NCI-H226 (cell line): ENCODE results near the gene GSTM4.
"Not testable (repeated sequence)": the region's sequence is repeated elsewhere in the genome, so short reads cannot be mapped to it uniquely, and the experiment has no call there.

Experiments used
- DNase-seq: peaks from one replicate; pipeline ENCODE4 v3.0.0-alpha.2; 2015

Gene GSTM4

DNA sequence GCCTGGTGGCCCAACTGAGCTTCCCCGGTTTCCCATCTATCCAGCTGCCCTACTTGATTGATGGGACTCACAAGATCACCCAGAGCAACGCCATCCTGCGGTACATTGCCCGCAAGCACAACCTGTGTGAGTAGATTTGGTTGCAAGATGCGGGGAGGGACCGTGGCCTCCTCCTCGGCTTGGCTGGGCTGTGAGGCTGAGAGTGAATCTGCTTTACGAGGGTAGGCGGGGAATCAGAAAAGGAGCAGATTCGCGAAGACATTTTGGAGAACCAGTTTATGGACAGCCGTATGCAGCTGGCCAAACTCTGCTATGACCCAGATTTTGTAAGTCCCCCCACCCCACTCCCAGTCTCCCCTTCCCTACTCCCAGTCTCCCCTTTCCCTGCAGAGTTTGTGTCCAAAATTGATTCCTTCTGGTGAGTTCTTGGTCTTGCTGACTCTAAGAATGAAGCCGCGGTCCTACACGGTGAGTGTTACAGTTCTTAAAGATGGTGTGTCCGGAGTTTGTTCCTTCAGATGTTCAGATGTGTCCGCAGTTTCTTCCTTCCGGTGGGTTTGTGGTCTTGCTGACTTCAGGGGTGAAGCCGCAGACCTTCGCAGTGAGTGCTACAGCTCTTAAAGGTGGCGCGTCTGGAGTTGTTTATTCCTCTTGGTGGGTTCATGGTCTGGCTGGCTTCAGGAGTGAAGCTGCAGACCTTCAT lies 13.5 kb downstream of the GSTM4 start:
- no peak for DNase-seq

DNA sequence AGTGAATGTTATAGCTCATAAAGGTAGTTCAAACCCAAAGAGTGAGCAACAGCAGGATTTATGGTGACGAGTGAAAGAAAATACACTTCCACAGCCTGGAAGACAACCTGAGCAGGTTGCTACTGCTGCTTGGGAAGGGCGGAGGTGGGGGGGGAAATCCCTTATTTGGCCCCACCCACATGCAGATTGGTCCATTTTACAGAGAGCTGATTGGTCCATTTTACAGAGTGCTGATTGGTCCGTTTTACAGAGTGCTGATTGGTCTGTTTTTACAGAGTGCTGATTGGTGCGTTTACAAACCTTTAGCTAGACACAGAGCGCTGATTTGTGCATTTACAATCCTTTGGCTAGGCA lies 14.0 kb downstream of the GSTM4 start:
- not testable (repeated sequence) for DNase-seq

DNA sequence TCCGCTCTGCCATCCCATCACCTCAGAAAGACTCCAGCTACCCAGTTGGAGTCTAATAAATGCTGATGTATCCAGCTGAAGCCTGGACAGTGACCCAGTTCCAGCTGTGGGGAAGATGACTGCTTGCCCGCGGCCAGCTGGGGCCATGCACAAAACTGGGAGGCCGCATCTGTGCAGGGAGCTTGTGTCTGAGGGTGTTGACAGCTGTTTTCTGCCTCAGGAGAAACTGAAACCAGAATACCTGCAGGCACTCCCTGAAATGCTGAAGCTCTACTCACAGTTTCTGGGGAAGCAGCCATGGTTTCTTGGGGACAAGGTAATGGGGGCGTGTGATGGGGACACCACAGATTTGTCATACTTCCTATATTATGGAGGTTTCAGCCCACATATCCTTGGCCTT lies 15.2 kb downstream of the GSTM4 start:
- DNase-seq = no peak

DNA sequence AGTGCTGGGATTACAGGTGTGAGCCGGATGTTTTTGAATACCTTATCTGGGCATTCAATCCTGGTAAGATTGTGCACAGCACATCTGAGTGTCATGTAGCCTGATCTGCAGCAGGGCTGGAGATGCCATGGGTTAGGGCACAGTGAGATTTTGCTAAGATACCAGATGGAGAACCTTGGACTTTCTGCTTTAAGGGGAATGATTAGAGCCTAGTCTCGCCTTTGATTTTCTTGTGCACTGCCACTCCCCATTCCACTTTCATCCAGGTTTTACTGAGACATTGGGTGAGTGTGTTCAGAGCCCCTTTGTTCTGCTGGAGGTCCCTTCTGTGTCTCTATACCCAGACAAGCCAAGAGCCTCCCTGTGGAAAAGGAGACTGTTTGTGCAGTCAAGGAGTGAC lies 18.0 kb downstream of the GSTM4 start:
- not testable (repeated sequence) for DNase-seq

DNA sequence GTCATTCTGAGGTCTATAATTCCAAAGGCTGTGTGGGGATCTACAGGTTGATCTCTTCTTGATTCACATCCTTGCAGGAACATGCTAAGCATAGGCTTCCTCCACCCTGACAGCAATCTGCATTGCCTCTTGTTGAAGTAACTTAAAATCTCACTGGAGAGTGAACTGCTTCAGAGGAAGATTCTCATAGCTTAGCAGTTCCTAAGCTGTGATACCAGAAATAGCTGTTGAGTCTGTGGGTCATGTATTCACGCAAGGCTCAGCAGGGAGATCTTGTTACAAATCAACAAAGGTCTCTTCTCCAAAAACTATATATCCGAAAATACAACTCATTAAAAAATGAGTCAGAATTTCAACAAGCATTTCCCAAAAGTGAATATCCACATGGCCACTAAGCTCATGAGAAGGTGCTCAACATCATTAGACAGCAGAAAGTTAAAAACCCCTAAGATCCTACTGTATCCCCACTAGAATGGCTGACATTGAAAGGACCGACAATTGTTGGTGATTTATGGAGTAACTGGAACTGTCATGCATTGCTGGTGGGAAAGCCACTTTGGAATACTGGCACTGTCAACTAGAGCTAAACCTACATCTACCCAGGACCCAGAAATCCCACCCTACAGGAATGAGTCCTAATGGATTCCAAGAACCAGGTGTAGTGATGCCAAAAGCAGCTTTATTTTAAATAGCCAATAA lies 20.9 kb downstream of the GSTM4 start:
- DNase-seq = not testable (repeated sequence)

DNA sequence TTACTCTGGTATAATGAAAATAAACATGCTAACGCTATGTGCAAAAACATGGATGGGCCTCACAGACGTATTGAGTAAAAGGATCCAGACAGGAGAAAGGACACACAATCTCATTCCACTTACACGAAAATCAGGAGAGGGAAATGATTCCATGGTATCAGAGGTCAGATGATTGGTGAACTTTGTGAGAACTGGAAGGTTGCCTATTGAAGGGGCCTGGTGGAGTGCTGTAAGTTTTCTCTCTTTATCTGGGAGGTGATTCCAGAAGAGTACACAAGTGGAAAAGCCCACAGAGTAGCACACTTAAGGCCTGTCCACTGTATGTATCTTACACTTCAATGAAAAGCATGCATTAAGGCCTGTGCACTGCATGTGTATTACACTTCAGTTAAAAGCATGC lies 21.6 kb downstream of the GSTM4 start:
- no peak for DNase-seq

DNA sequence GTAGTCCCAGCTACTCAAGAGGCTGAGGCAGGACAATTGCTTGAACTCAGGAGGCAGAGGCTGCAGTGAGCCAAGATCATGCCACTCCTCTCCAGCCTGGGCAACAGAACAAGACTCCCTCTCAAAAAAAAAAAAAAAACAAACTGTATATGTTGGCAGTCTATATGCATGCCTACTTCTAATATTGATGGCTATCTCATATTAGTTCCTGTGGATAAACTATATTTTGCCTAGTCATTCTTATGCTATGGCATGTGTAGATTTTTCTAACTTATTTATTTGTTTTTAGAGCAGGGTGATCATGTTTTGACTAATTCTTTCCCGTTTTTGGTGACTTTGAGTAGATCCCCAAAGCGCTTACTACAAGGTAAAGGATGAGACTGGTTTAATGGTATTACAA lies 22.7 kb downstream of the GSTM4 start:
- not testable (repeated sequence) for DNase-seq

DNA sequence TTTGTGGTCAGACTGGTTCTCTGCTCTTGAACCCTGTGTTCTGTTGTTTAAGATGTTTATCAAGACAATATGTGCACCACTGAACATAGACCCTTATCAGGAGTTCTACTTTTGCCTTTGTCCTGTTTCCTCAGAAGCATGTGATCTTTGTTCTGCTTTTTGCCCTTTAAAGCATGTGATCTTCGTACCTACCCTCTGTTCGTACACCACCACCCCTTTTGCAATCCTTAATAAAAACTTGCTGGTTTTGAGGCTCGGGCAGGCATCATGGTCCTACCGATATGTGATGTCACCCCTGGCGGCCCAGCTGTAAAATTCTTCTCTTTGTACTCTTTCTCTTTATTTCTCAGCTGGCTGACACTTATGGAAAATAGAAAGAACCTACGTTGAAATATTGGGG lies 28.9 kb downstream of the GSTM4 start:
- not testable (repeated sequence) for DNase-seq

DNA sequence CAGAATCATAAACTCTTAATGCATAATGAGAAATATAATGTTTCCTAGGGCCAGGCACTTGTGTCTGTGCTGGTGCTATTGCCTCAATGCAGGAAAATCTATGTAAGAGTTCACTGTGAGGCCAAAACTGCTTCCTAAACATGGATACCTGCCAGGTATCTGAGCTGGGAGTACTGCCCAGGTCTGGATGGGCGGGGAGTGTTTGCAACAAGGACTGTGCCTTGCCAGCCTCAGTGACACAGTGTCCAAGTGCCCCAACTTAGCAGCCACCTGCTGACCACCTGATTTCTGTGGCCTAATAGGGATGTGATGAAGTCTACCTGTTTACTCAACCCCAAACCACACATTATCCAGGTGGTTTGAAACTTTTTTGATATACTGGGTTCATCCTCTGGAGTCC lies 29.5 kb downstream of the GSTM4 start:
- not testable (repeated sequence) for DNase-seq

DNA sequence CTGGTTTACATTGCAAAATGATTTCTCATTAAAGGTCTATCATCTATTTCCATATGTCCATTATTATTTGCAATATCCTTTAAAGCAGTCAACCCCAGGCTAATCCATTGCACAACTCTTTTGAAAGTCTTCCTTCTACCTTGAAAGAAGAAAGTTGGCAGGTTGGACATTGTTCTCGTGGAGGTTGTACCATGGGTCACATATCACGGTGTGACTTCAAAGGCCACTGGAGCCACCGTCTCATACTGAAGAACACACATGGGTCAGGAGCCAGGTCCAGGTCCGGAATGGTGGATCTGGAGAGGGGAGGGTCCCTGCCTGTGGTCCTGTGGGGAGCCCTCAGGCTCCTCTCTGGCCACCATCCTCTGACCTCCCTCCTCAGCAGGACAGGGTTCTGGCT lies 30.0 kb downstream of the GSTM4 start:
- not testable (repeated sequence) for DNase-seq

DNA sequence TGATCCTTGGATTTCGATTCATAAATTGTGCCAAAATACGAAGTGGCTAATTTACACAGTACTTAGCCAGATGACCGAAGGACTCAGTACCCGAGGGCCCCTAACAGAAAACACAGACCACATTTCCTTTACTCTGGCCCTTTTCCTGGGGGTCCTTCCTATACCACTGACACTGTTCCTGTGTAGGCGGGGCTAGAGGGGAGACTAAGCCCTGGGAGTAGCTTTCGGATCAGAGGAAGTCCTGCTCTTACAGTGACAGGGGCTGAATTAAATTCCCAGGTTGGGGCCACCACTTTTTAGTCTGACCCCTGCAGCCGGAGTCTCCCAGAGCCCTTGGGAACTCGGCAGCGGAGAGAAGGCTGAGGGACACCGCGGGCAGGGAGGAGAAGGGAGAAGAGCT lies 31.2 kb downstream of the GSTM4 start:
- not testable (repeated sequence) for DNase-seq

DNA sequence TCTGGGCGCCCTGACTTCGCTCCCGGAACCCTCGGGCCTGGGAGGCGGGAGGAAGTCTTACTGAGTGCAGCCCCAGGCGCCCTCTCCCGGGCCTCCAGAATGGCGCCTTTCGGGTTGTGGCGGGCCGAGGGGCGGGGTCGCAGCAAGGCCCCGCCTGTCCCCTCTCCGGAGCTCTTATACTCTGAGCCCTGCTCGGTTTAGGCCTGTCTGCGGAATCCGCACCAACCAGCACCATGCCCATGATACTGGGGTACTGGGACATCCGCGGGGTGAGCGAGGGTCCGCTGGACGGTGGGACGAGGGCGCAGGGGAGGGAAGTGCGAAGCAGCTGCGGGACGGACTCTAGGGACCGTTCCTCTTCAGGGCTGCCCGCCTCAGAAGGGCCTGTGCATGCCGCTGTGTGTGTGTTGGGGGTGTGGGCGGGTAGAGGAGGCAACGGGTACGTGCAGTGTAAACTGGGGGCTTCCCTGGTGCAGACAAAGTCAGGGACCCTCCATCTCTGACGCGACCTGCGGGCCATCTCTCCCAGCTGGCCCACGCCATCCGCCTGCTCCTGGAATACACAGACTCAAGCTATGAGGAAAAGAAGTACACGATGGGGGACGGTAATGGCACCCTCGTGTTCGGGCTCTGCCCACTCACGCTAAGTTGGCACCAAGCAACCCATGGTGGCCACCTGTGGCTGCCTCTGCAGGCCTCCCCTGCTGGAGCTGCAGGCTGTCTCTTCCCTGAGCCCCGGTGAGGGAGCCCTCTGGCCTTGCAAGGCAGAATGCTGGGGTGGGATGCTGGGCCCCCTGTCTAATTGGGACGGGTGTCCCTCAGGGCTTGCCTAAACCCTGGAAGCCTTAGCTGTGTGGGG lies 32.0 kb downstream of the GSTM4 start, which contains the start of gene GSTM1:
Gene GSTM1 (plus strand): TSS at position 177 of the 859 bp plus-strand sequence. CDS start 57 bp downstream, at position 234.
- DNase-seq = no peak

DNA sequence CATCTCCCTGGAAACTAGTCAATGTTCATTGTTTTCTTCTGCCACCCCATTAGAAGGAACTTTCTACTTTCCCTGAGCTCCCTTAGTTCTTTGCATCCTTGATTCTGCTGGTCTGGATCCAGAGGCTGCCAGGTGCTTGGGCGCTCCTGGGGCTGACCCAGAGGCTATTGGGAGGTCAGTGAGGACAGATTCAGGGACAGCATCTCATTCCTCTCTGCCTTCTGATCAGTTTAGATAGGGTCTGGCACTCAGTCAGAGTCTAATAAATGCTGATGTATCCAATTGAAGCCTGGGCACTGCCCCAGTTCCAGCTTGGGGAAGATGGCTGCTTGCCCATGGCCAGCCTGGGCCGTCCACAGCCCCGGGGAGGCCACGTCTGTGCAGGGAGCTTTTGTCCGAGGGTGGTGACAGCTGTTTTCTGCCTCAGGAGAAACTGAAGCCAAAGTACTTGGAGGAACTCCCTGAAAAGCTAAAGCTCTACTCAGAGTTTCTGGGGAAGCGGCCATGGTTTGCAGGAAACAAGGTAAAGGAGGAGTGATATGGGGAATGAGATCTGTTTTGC lies 34.0 kb downstream of the GSTM4 start:
- DNase-seq = no peak

DNA sequence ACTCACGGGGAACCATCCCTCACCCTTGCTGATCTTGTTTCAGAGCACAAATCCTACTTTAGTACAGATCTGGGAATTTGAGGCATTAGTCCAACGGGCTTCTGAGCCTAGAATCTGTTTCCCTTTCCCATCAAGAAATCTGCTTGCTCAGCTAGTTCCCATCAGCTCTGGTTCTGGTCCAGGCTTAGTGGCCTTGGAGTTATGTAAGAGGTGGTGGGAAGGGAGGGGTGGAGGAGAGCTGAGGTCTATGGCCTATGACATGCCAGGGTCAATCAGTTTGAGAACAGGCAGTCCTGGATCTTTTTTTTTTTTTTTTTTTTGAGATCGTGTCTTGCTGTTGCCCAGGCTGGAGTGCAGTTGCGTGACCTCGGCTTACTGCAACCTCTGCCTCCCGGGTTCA lies 35.9 kb downstream of the GSTM4 start:
- DNase-seq = no peak

DNA sequence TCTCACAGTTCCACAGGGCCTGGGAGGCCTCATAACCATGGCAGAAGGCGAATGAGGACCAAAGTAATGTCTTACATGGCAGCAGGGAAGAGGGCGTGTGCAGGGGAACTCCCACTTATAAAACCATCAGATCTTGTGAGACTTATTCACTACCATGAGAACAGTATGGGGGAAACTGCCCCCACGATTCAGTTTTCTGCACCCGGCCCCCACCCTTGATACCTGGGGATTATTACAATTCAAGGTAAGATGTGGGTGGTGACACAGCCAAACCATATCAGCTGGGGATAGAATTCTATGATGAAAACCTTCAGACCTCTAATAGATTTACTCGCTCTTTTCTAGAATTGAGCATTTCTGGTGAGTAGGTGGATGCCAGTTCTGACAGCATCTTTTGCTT lies 38.5 kb downstream of the GSTM4 start:
- DNase-seq = not testable (repeated sequence)

DNA sequence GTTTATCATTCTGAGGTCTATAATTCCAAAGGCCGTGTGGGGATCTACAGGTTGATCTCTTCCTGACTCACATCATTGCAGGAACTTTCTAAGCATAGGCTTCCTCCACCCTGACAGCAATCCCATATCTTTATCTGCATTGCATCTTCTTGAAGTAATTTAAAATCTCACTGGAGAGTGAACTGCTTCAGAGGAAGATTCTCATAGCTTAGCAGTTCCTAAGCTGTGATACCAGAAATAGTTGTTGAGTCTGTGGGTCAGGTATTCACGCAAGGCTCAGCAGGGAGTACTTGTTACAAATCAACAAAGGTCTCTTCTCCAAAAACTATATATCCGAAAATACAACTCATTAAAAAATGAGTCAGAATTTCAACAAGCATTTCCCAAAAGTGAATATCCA lies 39.2 kb downstream of the GSTM4 start:
- DNase-seq = not testable (repeated sequence)

DNA sequence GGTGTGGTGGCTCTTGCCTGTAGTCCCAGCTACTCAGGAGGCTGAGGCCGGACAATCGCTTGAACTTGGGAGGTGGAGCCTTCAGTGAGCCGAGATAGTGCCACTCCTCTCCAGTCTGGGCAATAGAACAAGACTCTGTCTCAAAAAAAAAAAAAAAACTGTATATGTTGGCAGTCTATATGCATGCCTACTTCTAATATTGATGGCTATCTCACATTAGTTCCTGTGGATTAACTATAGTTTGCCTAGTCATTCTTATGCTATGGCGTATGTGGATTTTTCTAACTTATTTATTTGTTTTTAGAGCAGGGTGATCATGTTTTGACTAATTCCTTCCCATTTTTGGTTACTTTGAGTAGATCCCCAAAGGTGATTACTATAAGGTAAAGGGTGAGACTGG lies 41.2 kb downstream of the GSTM4 start:
- no peak for DNase-seq

DNA sequence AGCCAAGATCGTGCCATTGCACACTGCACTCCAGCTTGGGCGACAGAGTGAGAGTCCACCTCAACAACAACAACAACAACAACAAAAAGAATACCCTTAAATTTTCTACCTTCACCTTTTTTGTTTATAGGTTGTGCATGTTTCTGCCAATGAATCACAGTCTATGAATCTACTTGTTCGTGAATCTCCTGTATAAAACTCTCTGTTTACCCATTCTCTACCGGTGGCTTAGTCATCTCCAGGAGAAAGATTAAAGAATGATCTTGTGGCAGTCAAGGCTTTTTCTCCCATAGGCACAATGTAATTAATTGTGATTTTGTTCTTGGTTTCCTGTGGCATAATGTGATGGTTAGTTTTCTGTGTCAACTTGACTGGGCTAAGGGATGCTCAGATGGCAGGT lies 42.0 kb downstream of the GSTM4 start:
- DNase-seq = not testable (repeated sequence)

DNA sequence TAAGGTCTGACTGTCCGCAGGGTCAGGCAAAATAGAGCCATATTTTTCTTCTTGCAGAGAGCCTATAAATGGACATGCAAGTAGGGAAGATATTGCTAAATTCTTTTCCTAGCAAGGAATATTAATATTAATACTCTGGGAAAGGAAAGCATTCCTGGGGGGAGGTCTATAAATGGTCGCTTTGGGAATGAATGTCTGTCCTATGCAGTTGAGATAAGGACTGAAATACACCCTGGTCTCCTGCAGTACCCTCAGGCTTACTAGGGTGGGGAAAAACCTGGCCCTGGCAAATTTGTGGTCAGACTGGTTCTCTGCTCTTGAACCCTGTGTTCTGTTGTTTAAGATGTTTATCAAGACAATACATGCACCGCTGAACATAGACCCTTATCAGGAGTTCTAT lies 47.0 kb downstream of the GSTM4 start:
- DNase-seq = not testable (repeated sequence)

DNA sequence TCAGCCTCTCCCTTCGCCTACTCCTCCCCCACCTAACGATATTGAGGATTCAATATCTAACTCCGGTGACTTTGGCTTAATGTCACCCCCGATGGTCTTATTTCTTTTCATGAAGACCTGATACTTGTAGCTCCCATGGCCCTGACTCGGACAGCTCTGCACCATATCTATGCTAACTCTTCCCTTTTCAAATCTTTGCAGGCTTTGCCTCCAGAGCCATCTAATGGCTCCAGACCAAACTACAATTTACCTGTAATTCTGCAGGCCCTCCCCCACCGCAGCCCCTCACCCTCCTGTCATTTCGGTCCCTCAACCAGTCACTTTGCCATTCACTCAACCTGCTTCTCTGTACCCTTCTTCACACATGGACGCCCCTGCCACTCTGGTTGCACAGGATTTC lies 48.3 kb downstream of the GSTM4 start:
- DNase-seq = no peak

DNA sequence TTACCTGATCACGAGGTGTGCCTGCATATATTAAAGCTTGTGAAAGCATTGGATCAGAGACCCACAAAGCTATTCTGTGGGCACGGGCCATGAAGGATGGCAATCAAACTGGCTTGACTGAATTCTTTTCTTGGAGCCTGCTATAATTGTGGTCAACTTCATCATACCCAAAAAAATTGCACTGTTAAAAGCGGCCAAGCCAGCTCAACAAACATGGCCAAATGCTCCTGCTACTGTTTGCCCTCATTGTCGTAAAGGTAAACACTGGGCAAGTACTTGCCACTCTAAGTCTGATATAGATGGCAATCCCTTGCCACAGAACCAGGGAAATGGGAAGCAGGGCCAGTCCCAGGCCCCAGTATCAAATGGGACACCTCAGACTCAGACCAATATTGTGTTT lies 49.5 kb downstream of the GSTM4 start:
- no peak for DNase-seq

DNA sequence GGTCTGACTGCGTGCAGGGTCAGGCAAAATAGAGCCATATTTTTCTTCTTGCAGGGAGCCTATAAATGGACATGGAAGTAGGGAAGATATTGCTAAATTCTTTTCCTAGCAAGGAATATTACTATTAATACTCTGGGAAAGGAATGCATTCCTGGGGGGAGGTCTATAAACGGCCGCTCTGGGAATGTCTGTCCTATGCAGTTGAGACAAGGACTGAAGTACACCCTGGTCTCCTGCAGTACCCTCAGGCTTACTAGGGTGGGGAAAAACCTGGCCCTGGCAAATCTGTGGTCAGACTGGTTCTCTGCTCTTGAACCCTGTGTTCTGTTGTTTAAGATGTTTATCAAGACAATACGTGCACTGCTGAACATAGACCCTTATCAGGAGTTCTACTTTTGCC lies 53.0 kb downstream of the GSTM4 start:
- not testable (repeated sequence) for DNase-seq

DNA sequence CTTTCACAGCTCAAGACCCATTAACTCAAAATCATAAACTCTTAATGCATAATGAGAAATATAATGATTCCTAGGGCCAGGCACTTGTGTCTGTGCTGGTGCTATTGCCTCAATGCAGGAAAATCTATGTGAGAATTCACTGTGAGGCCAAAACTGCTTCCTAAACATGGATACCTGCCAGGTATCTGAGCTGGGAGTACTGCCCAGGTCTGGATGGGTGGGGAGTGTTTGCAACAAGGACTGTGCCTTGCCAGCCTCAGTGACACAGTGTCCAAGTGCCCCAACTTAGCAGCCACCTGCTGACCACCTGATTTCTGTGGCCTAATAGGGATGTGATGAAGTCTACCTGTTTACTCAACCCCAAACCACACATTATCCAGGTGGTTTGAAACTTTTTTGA lies 53.9 kb downstream of the GSTM4 start:
- DNase-seq = not testable (repeated sequence)
